B cell (primary cell): ENCODE results near the gene PCSK6. TPM values are rescaled to one million over a fixed set of nuclear protein-coding genes. Genes with fewer than 3 reads are reported as not detected.
"Not testable (repeated sequence)": the region's sequence is repeated elsewhere in the genome, so short reads cannot be mapped to it uniquely, and the experiment has no call there.

Source experiments
- ATAC-seq: fragments of 200-7000 bp; cut with Tn5 transposase; one replicate; pipeline ENCODE4 v1.10.0; 2021; ENCODE audit warnings: low read depth, mild to moderate bottlenecking, moderate number of reproducible peaks, moderate library complexity
- CTCF ChIA-PET: fragments of 350-600 bp; sonication (Branson Sonifier 250); formaldehyde crosslinking; loops from one replicate; lab custom pipeline; 2021; ENCODE audit warnings: antibody characterized with exemption, inconsistent platforms; lab: Charles Lee
- POLR2A ChIA-PET: fragments of 350-600 bp; sonication (Branson Sonifier 250); formaldehyde crosslinking; loops from one replicate; lab custom pipeline; 2021; ENCODE audit warnings: antibody characterized with exemption; lab: Charles Lee
- DNase-seq: peaks from one replicate; pipeline ENCODE4 v3.0.0; 2013
- H2AFZ ChIP-seq: 2 replicates; pipeline ENCODE4 v1.6.1; 2012; ENCODE audit warnings: mild to moderate bottlenecking, low read depth, low read length; ENCODE audit not compliant: insufficient read depth, poor library complexity, severe bottlenecking
- H3K27ac ChIP-seq, 2 donors: 1 replicate in 1 of 2; 2 replicates in 1 of 2; pipeline ENCODE4 v1.5.1; 2012 to 2013; ENCODE audit warnings: low read length in 2 of 2, mild to moderate bottlenecking in 2 of 2, moderate library complexity in 1 of 2
- H3K27me3 ChIP-seq, 4 experiments: fragments of 200-600 bp in 1 of 4; sonication (generic) in 1 of 4; replicated peaks in 1 of 4; 1 replicate in 2 of 4; 2 replicates in 2 of 4; pipeline versions ENCODE4 v1.6.1 to v1.7.0; 2013 to 2016; ENCODE audit warnings: low read length in 3 of 4, mild to moderate bottlenecking in 2 of 4, mixed read lengths in 1 of 4, moderate library complexity in 1 of 4; ENCODE audit not compliant: insufficient read depth in 4 of 4, control insufficient read depth in 3 of 4; ENCODE audit errors: control extremely low read depth in 1 of 4
- H3K36me3 ChIP-seq, 2 experiments: replicated peaks in 1 of 2; 1 replicate in 1 of 2; 2 replicates in 1 of 2; pipeline versions ENCODE4 v1.6.1 to v1.7.1; 2013; ENCODE audit warnings: low read length in 1 of 2; ENCODE audit not compliant: insufficient read depth in 2 of 2, control insufficient read depth in 1 of 2; ENCODE audit errors: control extremely low read depth in 1 of 2, extremely low read depth in 1 of 2
- H3K4me1 ChIP-seq, 2 donors: fragments of 200-600 bp in 1 of 2; sonication (generic) in 1 of 2; 1 replicate in 1 of 2; 2 replicates in 1 of 2; pipeline versions ENCODE4 v1.5.1 to v1.6.1; 2013 to 2017; ENCODE audit warnings: low read length in 2 of 2; ENCODE audit not compliant: control insufficient read depth in 2 of 2, insufficient read depth in 2 of 2
- H3K4me2 ChIP-seq: replicated peaks from 2 replicates; pipeline ENCODE3; 2012; ENCODE audit warnings: mild to moderate bottlenecking, low read depth, low read length; ENCODE audit not compliant: poor library complexity, severe bottlenecking
- H3K4me3 ChIP-seq, 5 experiments: fragments of 200-600 bp in 1 of 5; sonication (generic) in 1 of 5; 1 replicate in 3 of 5; 2 replicates in 2 of 5; pipeline versions ENCODE4 v1.5.1 to v1.7.0; 2011 to 2016; ENCODE audit warnings: low read length in 4 of 5, mild to moderate bottlenecking in 4 of 5, low read depth in 2 of 5, control low read depth in 1 of 5, moderate library complexity in 1 of 5; ENCODE audit not compliant: insufficient read depth in 1 of 5; ENCODE audit errors: control extremely low read depth in 1 of 5, extremely low read depth in 1 of 5
- H3K79me2 ChIP-seq: fragments of 200-600 bp; sonication (generic); one replicate; pipeline ENCODE4 v1.6.0; 2016; ENCODE audit warnings: low read length; ENCODE audit not compliant: control insufficient read depth, insufficient read depth
- H3K9ac ChIP-seq: fragments of 200-600 bp; sonication (generic); 2 replicates; pipeline ENCODE4 v1.6.1; 2017; ENCODE audit warnings: mild to moderate bottlenecking, low read length, moderate library complexity
- H3K9me3 ChIP-seq, 3 donors: one replicate each; pipeline versions ENCODE4 v1.6.1 to v1.7.1; 2013; ENCODE audit warnings: low read length in 2 of 3; ENCODE audit not compliant: control insufficient read depth in 2 of 3, insufficient read depth in 1 of 3; ENCODE audit errors: control extremely low read depth in 1 of 3
- H4K20me1 ChIP-seq: 2 replicates; pipeline ENCODE4 v1.6.0; 2012; ENCODE audit warnings: mild to moderate bottlenecking, low read length; ENCODE audit not compliant: insufficient read depth, control insufficient read depth, poor library complexity, severe bottlenecking
- H3K27ac Mint-ChIP-seq: one replicate; pipeline ENCODE4 v1.8.0; 2021; ENCODE audit warnings: mixed read lengths
- H3K27me3 Mint-ChIP-seq: one replicate; pipeline ENCODE4 v1.8.0; 2021; ENCODE audit warnings: mixed read lengths
- H3K4me1 Mint-ChIP-seq: one replicate; pipeline ENCODE4 v1.8.0; 2021; ENCODE audit warnings: mixed read lengths
- H3K4me3 Mint-ChIP-seq: one replicate; pipeline ENCODE4 v1.8.0; 2021; ENCODE audit warnings: mixed read lengths
- H3K9me3 Mint-ChIP-seq: one replicate; pipeline ENCODE4 v1.8.0; 2022; ENCODE audit warnings: mixed read lengths; ENCODE audit not compliant: insufficient read depth
- CTCF ChIP-seq: fragments of 200-600 bp; IDR thresholded peaks from one replicate; pipeline ENCODE4 v1.8.0; 2022; ENCODE audit warnings: antibody characterized with exemption, mild to moderate bottlenecking
- EZH2 ChIP-seq: IDR thresholded peaks from 2 replicates; pipeline ENCODE4 v1.6.1; 2012; ENCODE audit warnings: borderline replicate concordance, low read depth, mild to moderate bottlenecking, moderate library complexity, low read length; ENCODE audit not compliant: insufficient read depth, poor library complexity, severe bottlenecking
- WGBS: methylation state at CpG from one replicate; pipeline ENCODE4 v1.1.5; 2013; ENCODE audit warnings: missing lambda C conversion rate; ENCODE audit not compliant: insufficient coverage; 5-methylcytosine and 5-hydroxymethylcytosine counted together
- intact Hi-C: fragments of 100-400 bp; cut with micrococcal nuclease; formaldehyde crosslinking; loops from one replicate; pipeline ENCODE4 v1.10.0; 2022
- polyA plus RNA-seq: library from polyadenylated mRNA; depleted of rRNA; stranded (reverse); fragments of >200 nt; gene quantifications from 2 replicates; pipeline ENCODE4 v1.2.3, GENCODE V29; 2012
- total RNA-seq, 2 donors: library from RNA; stranded (reverse); fragments of 120-200 nt in 1 of 2; gene quantifications; 1 replicate in 1 of 2; 2 replicates in 1 of 2; pipeline versions ENCODE4 v1.2.3 to v1.2.4, GENCODE V29; 2013 to 2022

PCSK6 gene
- total and polyA plus RNA-seq, 2 donors (not counting 1 experiment from before 2014, with no cell fraction given), result 0.66 to 1.6 TPM

DNA sequence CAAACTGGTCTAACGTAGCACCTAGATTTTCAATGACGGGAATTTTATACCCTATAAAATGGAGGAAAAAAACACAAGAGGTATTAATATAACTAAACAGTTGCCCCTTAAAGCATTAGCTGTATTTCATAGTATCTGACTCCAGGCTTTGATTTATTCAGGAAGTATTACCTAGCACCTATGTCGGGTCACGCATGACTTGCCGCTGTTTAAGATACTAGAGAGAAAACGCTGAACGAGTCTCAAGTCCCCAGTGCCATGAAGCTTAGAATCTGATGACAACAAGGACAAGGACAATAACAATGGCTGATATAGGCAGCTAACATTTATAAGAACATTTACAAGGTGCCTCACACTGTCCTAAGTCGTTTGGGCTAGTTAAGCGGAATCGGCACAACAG is 196.4 kb downstream of the PCSK6 start:
- Histone ChIP-seq H3K9ac (peak overlapping the region; percentile 90), H3K4me1 (peaks cover 29 to 30% of the 10 kb centered on the region in 2 donors), H3K79me2 (peaks cover 65% of the 10 kb centered on the region), H3K4me2 (peak overlapping the region; percentile 81), H3K27ac (peak overlapping the region in 1 of 2 donors; percentile 91), H3K27me3 (no peaks in the 10 kb centered on the region), H3K4me3 (peak overlapping the region in 4 of 5 experiments; percentile 93 to 96 (median 94)), H3K36me3 (peaks cover 9 to 30% of the 10 kb centered on the region in 2 experiments), H2AFZ (no peak overlapping the region), H3K9me3 (peaks cover 0 to 4% (median 0%) of the 10 kb centered on the region in 3 donors), H4K20me1 (peaks cover 63% of the 10 kb centered on the region)
- peaks cover 54% of the 10 kb centered on the region for H3K4me1 Mint-ChIP-seq
- ATAC-seq, result no peak
- H3K27ac Mint-ChIP-seq, result peak overlapping the region; percentile 98
- WGBS, result 47% methylated on average over 6 of the region's 10 CpGs
- intact Hi-C loops, result loop anchor here (5.0 kb wide), 1 partner anchor 371 kb away; no protein-coding TSS in a partner anchor
- H3K4me3 Mint-ChIP-seq, result peak overlapping the region; percentile 96
- ChIA-PET CTCF (interaction anchor here (0.7 to 13.9 kb wide), 9 partner anchors 8 to 360 kb away, joined by 3 to 159 read pairs (median 4); partner anchors contain the start of gene TM2D3), POLR2A (interaction anchor here (1.3 kb wide), 1 partner anchor 10 kb away, joined by 3 read pairs; no protein-coding TSS in a partner anchor)
- H3K9me3 Mint-ChIP-seq, result no peaks in the 10 kb centered on the region
- DNase-seq, result peak; percentile 56
- H3K27me3 Mint-ChIP-seq, result no peaks in the 10 kb centered on the region
- no peak for TF ChIP-seq CTCF
- no peak for TF ChIP-seq EZH2

DNA sequence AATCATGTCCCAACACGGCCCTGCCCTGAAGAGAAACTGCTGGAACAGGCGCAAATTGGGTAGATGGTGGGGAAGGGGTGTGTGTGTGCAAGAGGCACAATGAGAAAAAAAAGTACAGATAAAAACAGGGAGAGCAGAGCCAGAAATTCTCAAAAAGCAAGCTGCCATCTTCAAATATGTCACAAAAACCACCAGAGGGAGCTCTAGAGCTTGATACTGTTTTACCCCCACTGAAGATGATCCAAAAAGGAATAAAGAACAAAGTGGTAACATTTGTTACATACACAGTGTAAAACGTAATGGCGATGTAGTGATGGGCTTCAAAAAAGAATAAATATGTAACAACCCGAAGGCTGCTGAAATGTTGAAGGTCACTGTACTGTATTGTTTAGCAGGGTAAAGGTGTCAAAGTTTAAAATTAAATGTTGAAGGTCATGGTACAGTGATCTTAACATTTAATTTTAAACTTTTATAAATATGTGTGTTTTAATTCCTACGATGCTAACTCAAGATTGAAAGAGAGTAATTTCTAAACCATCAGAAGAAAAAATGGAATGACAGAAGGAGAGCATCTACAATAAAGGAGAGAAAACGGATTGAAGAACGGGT is 200.5 kb downstream of the PCSK6 start:
- no CpG with 5 or more reads among the region's 8 CpGs for WGBS
- H2AFZ ChIP-seq, result no peak overlapping the region
- Mint-ChIP-seq H3K4me1 (peaks cover 39% of the 10 kb centered on the region), H3K27me3 (no peaks in the 10 kb centered on the region), H3K9me3 (no peaks in the 10 kb centered on the region), H3K27ac (peak overlapping the region; percentile 27), H3K4me3 (no peak overlapping the region)
- no peak overlapping the region for H3K4me3 ChIP-seq
- intact Hi-C loops, result no loop called here
- POLR2A ChIA-PET, result no interaction called here
- peaks cover 78% of the 10 kb centered on the region for H3K79me2 ChIP-seq
- H3K27ac ChIP-seq, result peak overlapping the region in 1 of 2 donors; percentile 4
- H3K9ac ChIP-seq, result no peak overlapping the region
- peaks cover 18 to 23% of the 10 kb centered on the region in 2 donors for H3K4me1 ChIP-seq
- peak; percentile 80 for TF ChIP-seq CTCF
- no peak for TF ChIP-seq EZH2
- H3K4me2 ChIP-seq, result no peak overlapping the region
- no peaks in the 10 kb centered on the region for H3K27me3 ChIP-seq
- H3K9me3 ChIP-seq, result no peaks in the 10 kb centered on the region
- ATAC-seq (no peak), DNase-seq (peak; percentile 75)
- CTCF ChIA-PET, result interaction anchor here (1.0 to 3.9 kb wide), 23 partner anchors 8 to 687 kb away, joined by 3 to 75 read pairs (median 6); partner anchors contain the start of genes ASB7 and LINS1
- H4K20me1 ChIP-seq, result peaks cover 77% of the 10 kb centered on the region
- peaks cover 11 to 65% of the 10 kb centered on the region in 2 experiments for H3K36me3 ChIP-seq

DNA sequence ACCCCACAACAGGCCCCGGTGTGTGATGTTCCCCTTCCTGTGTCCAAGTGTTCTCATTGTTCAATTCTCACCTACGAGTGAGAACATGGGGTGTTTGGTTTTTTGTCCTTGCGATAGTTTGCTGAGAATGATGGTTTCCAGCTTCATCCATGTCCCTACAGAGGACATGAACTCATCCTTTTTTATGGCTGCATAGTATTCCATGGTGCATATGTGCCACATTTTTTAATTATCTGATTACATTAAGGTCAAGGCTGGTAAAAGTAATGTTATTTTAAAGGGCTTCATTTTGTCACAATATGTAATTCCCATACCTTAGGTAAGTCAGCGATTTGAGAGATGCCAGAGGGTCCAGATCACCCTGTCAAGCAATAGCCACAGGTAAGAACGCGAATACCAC is 202.2 kb downstream of the PCSK6 start:
- H3K27ac Mint-ChIP-seq, ATAC-seq, H3K4me3 ChIP-seq, H3K27ac ChIP-seq, H3K9me3 ChIP-seq, H3K4me1 ChIP-seq, H3K4me2 ChIP-seq, intact Hi-C loops, H3K27me3 Mint-ChIP-seq, DNase-seq, H3K4me3 Mint-ChIP-seq, H2AFZ ChIP-seq, H3K27me3 ChIP-seq, POLR2A ChIA-PET, H3K9me3 Mint-ChIP-seq, H3K9ac ChIP-seq: not testable (repeated sequence)
- Histone ChIP-seq H3K79me2 (peaks cover 61% of the 10 kb centered on the region), H4K20me1 (peaks cover 61% of the 10 kb centered on the region), H3K36me3 (peaks cover 13 to 77% of the 10 kb centered on the region in 2 experiments)
- WGBS, result no CpG with 5 or more reads among the region's 6 CpGs
- CTCF ChIA-PET, result interaction anchor here (0.6 to 3.9 kb wide), 10 partner anchors 9 to 436 kb away, joined by 3 to 75 read pairs (median 6); no protein-coding TSS in a partner anchor
- H3K4me1 Mint-ChIP-seq, result peaks cover 28% of the 10 kb centered on the region
